ENCODE data around the gene ESR1. TPM values are rescaled to one million over a fixed set of nuclear protein-coding genes. Genes with fewer than 3 reads are reported as not detected.

Gene ESR1
- total RNA-seq (2022; extraction: Qiagen RNA extraction): 0.01 TPM in 1 of 5 replicates, not detected in the others

DNA sequence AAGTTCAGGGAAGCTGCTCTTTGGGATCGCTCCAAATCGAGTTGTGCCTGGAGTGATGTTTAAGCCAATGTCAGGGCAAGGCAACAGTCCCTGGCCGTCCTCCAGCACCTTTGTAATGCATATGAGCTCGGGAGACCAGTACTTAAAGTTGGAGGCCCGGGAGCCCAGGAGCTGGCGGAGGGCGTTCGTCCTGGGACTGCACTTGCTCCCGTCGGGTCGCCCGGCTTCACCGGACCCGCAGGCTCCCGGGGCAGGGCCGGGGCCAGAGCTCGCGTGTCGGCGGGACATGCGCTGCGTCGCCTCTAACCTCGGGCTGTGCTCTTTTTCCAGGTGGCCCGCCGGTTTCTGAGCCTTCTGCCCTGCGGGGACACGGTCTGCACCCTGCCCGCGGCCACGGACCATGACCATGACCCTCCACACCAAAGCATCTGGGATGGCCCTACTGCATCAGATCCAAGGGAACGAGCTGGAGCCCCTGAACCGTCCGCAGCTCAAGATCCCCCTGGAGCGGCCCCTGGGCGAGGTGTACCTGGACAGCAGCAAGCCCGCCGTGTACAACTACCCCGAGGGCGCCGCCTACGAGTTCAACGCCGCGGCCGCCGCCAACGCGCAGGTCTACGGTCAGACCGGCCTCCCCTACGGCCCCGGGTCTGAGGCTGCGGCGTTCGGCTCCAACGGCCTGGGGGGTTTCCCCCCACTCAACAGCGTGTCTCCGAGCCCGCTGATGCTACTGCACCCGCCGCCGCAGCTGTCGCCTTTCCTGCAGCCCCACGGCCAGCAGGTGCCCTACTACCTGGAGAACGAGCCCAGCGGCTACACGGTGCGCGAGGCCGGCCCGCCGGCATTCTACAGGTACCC, at the start of gene ESR1:
TSS of gene ESR1 (plus strand) at position 170 of the 858 bp plus-strand sequence. CDS start at position 401, 231 bp downstream.

Measured in A549 treated with dexamethasone at 1 μM for 4 hours (cell line).